ENCODE measurements around the gene PCMTD2. TPM values are rescaled to one million over a fixed set of nuclear protein-coding genes. Genes with fewer than 3 reads are reported as not detected.

PCMTD2 gene
- total and polyA plus RNA-seq, 2 of the 13 experiments (the other 11 are each of a cell fraction or from before 2014, with no cell fraction given), result 47.0 to 76.9 TPM

GRCh38 chr20:64253443-64253842, 2.1 kb upstream of the PCMTD2 start (continued):
- TF ChIP-seq ZBED4 (CRISPR knock-in tag; IDR thresholded peaks at IDR 0.05; ENCODE audit: borderline replicate concordance) (no peak), ZNF691 (CRISPR knock-in tag; IDR thresholded peaks at IDR 0.05; ENCODE audit: borderline replicate concordance, low read depth) (no peak), ZC3H13 (CRISPR knock-in tag; IDR thresholded peaks at IDR 0.05) (no peak), E2F2 (CRISPR knock-in tag; IDR thresholded peaks at IDR 0.05; ENCODE audit: borderline replicate concordance) (no peak), ZFX (CRISPR knock-in tag; IDR thresholded peaks at IDR 0.05; ENCODE audit: low read depth) (0 out of 2 replicates have a peak, but pooled peaks have one; percentile 40), ZNF33A (CRISPR knock-in tag; IDR thresholded peaks at IDR 0.05; ENCODE audit: borderline replicate concordance) (no peak), TEF (CRISPR knock-in tag; IDR thresholded peaks at IDR 0.05) (no peak), ZNF746 (CRISPR knock-in tag; IDR thresholded peaks at IDR 0.05) (no peak), ZNF788 (CRISPR knock-in tag; IDR thresholded peaks at IDR 0.05; ENCODE audit: borderline replicate concordance) (no peak; the same call in 1 of the 2 replicates), PRDM10 (CRISPR knock-in tag; IDR thresholded peaks at IDR 0.05; ENCODE audit: low read depth) (no peak), ZNF484 (CRISPR knock-in tag; IDR thresholded peaks at IDR 0.05; ENCODE audit: borderline replicate concordance, low read depth) (no peak), ATF1 (CRISPR knock-in tag; IDR thresholded peaks at IDR 0.05) (no peak), FOXO1 (CRISPR knock-in tag; IDR thresholded peaks at IDR 0.05) (no peak), ZSCAN25 (CRISPR knock-in tag; IDR thresholded peaks at IDR 0.05) (peak; percentile 14; the same call in 1 of the 2 replicates), ZSCAN21 (CRISPR knock-in tag; IDR thresholded peaks at IDR 0.05; ENCODE audit: borderline replicate concordance) (no peak), TBL1XR1 (IDR thresholded peaks at IDR 0.05; ENCODE audit: borderline replicate concordance, low read length, partially characterized antibody) (no peak), KDM2A (CRISPR knock-in tag; IDR thresholded peaks at IDR 0.05; ENCODE audit: borderline replicate concordance, low read depth) (no peak), ZBTB21 (CRISPR knock-in tag; IDR thresholded peaks at IDR 0.05) (no peak), ZNF773 (CRISPR knock-in tag; IDR thresholded peaks at IDR 0.05; ENCODE audit: borderline replicate concordance) (no peak)
